ENCODE results near the gene ECE2.

ECE2 gene

GRCh38 chr3:184240384-184241140 lies 35.3 kb upstream of the ECE2 start:
- DNase-seq (ENCODE audit: low read depth in 2 of 2): no peak

- no peak for DNase-seq (ENCODE audit: low read depth in 2 of 2)
Observed at GRCh38 chr3:184241141-184241446, 34.7 kb upstream of the ECE2 start.

GRCh38 chr3:184241447-184242296 lies 34.1 kb upstream of the ECE2 start:
- no peak for DNase-seq (ENCODE audit: low read depth in 2 of 2)

- no peak for DNase-seq (ENCODE audit: low read depth in 2 of 2)
Observed at GRCh38 chr3:184242297-184242685, 33.5 kb upstream of the ECE2 start.

GRCh38 chr3:184248454-184249411 lies 27.1 kb upstream of the ECE2 start, which contains the start of gene ALG3:
Gene ALG3, minus strand, starts transcription at chr3:184248962. Its CDS starts 22 bp downstream, at chr3:184248940.
- DNase-seq (ENCODE audit: low read depth in 2 of 2): peak; percentile 64

GRCh38 chr3:184249412-184250166 lies 26.2 kb upstream of the ECE2 start, which contains the start of gene EEF1AKMT4:
Gene EEF1AKMT4, plus strand, starts transcription at chr3:184249672. Its CDS starts 23 bp downstream, at chr3:184249695.
- DNase-seq (ENCODE audit: low read depth in 2 of 2): peak; percentile 93 to 94

GRCh38 chr3:184250167-184250828 lies 25.5 kb upstream of the ECE2 start:
- DNase-seq (ENCODE audit: low read depth in 2 of 2): peak; percentile 56 to 61

- no peak for DNase-seq (ENCODE audit: low read depth in 2 of 2)
Observed at GRCh38 chr3:184255291-184256039, 20.4 kb upstream of the ECE2 start.

GRCh38 chr3:184257083-184257915 lies 18.5 kb upstream of the ECE2 start:
- no peak for DNase-seq (ENCODE audit: low read depth in 2 of 2)

GRCh38 chr3:184258926-184259325 lies 16.9 kb upstream of the ECE2 start:
- DNase-seq (ENCODE audit: low read depth in 2 of 2): no peak

- no peak for DNase-seq (ENCODE audit: low read depth in 2 of 2)
Observed at GRCh38 chr3:184259396-184259877, 16.4 kb upstream of the ECE2 start.

- no peak for DNase-seq (ENCODE audit: low read depth in 2 of 2)
Observed at GRCh38 chr3:184259878-184260723, 15.7 kb upstream of the ECE2 start.

GRCh38 chr3:184260724-184261269 lies 15.0 kb upstream of the ECE2 start:
- no peak for DNase-seq (ENCODE audit: low read depth in 2 of 2)

- no peak for DNase-seq (ENCODE audit: low read depth in 2 of 2)
Observed at GRCh38 chr3:184261270-184261853, 14.5 kb upstream of the ECE2 start, which contains the start of gene CAMK2N2. Gene CAMK2N2, minus strand, starts transcription at chr3:184261553. Its CDS starts 268 bp downstream, at chr3:184261285.

GRCh38 chr3:184261854-184262763 lies 13.7 kb upstream of the ECE2 start:
- no peak for DNase-seq (ENCODE audit: low read depth in 2 of 2)

- DNase-seq (ENCODE audit: low read depth in 2 of 2): no peak
Observed at GRCh38 chr3:184262764-184263179, 13.1 kb upstream of the ECE2 start.
